Suppressor macrophage treated with lipopolysaccharide for 1 hour (primary cell): ENCODE results near the gene DAPK2.
"Not testable (repeated sequence)": the region's sequence is repeated elsewhere in the genome, so short reads cannot be mapped to it uniquely, and the experiment has no call there.

Source experiments
- DNase-seq, 3 donors: peaks; one replicate each; pipeline ENCODE4 v3.0.0-alpha.2; 2020 to 2022

The DAPK2 gene

DNA sequence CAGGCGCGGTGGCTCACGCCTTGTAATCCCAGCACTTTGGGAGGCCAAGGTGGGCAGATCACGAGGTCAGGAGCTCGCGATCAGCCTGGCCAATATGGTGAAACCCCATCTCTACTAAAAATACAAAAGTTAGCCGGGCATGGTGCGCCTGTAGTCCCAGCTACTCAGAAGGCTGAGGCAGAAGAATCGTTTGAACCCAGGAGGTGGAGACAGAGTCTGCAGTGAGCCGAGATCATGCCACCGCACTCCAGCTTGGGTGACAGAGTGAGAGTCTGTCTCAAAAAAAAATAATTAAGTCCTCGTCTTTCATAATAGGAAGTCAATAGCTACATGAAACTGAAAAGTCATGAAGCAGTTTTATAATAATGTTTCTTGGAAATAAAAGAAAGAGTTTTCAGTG, 7.4 kb upstream of the DAPK2 start:
- not testable (repeated sequence) for DNase-seq

DNA sequence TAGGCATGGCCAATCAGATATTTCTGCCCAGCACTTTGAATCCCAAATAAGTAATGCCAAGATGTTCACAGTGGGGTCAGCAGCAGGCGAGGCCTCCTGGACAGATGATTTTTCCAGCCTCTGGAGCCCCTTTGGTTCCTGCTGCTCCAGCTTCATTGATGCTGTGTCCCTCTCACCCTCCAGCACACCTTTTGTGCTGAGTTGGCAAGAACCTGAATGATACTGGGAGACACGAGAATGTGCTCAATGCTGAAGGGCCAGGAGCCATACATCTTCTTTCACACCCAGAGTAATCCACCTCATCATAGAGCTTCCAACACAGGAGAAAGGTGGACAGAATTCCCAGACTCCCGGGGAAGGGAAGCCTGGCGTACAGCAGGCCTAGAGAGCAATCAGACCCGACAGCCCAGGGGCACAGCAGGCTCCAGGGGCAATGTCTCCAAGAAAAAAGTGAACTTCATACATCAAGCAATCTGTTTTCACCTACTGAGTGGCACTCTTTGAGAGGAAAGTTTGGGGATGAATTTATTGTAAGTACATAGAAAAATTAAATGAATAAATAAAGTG, 6.7 kb upstream of the DAPK2 start:
- no peak for DNase-seq

DNA sequence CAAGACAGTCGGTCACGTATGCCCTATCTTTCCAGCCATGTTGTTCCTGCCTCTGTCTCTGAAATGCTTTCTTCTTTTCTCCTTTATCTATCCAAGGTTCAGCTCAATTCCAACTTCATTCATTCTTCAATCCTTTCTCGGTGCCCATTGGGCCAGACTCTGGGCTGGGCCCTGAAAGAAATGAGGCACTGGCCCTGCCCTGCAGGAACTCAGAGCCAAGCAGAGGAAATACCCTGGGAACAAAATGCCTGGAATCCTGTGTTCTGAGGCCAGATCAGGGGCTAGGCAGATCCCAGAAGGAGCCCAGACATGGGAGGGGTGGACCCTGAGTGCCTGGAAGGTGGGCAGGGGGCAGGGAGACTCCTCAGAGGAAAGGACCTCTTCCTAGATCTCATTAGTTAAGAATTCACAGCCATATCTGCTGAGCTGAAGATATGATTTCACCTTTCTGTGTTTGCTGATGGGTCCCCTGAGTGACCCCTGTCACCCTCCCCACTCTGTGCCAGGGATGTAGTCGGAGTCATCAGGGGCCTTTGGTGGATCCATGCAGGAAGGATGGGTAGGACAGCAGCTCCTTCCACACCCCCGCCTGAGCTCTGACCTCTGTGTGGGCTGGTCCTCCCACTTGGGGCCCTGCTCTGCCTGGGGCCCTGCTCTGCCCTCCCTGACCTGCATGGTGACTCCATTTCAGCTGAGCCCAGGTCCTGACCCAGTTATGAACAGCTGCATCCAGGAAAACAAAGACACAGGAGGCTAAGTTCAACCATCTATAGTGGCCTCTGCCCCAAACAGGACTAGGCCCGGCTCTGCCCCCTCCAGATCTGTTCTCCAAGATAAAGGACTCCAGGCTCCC, 5.3 kb upstream of the DAPK2 start:
- no peak for DNase-seq

DNA sequence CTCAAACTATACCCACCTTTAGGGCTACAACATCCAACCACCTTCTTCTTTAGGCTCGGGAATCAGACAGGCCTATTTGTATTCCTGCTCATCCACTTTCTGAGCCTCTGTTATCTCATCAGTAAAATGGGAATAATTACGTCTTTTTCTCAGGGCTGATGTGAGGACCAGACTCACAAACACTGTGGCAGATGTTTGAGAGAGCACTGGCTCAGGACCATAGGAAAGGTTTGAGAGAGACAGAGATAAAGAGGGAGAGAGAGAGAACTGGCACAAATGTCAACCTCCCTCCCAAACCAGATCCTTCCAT, 4.8 kb upstream of the DAPK2 start:
- DNase-seq, result no peak

DNA sequence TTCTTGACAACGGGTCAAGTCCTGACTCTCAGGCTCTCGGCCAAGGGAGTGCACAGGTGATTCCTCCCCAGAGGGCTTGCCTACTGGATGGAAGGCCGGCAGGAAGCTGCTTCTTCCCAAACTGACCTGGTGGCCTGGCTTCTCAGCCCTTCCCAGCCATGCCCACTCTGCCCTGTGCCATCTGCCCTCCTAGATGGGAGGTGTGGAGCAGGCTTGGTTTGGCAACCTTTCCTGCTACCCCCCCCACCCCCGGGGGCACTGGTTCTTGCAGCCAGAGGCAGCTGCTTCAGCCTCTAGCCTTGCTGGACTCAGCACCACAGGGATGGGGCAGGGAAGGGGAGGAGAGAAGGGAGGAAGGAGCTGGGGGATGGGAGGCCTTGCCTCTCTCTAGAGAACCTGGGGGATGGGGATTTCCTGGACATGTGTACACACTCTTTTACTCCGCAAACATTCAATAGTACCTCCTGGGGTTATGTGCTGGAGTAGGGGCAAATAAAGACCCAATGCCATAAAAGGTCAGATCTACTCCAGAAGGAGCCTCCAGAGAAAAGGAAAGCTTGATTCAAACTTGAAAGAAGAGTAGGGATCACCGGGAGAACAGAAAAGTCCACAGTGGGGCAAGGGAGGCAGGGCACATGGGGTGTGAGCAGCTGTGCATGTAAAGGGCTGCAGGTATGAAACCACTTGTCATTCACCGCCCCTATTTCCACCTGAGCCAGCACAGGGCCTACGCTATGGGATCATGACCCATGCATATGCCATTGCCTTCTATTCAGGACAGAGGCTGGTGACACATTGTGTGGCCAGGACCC, 4.2 kb upstream of the DAPK2 start:
- no peak for DNase-seq

DNA sequence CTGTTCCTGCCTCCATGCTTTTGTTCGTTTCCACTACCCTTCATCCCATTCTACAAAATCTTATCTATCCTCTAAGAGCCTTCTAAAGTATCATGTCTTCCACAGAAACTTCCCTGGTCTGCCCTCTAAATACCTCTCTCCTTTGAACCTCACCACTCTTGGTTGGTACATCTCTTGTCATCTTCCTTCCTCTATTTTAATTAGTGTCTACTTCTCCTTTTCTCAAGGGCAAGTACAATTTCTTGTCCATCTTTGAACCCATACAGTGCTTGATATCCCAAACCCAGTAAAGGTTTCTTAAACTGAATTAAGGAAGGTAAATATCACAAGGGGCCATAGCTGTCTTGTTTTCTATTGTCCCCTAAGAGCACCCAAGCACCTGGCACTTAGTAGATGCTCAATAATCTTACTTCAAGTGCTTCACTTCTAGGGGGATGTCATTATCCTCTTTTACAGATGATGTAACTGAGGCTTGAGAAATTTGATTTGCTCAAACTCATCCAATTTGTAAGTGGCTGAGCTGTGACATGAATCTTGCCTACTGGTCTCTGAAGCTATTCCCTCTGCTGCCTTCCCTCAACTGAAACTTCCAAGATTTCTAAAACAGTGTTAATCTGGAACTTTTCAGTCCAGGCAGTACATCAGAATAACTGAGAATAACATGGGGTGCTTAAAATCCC, 2.6 kb upstream of the DAPK2 start:
- peak; percentile 39 to 70 (median 63) for DNase-seq

DNA sequence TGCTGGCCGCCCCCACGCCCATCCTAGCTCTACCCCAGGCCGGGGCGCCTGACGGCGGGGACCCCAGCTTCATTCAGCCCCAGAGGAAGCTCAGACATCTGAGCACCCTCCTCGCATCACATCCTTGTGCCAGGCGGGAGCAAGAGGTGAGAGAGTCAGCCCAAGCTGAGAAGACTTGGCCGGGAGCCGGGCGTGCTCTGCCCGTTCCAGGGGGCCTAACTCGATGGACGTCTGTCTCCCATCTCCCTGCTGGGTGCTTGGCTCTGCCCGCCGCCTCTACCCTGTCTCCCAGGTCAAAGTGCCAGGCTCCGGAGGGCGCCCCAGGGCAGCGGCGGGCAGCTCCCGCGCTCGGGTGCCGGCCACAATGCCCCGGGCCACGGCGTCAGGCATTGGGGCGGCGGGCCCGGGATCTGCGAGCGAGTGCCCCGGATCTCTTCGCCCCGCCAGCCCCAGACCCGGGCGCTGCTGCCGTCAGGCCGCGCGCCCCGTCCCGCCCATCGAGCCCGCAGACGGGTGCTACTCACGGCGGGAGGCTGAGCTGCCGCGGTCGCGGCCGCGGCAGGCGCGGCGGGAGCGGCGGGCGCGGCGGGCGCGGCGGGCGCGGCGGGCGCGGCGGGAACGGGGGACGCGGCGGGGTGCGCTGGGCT, 388 bp downstream of the DAPK2 start:
- no peak for DNase-seq

DNA sequence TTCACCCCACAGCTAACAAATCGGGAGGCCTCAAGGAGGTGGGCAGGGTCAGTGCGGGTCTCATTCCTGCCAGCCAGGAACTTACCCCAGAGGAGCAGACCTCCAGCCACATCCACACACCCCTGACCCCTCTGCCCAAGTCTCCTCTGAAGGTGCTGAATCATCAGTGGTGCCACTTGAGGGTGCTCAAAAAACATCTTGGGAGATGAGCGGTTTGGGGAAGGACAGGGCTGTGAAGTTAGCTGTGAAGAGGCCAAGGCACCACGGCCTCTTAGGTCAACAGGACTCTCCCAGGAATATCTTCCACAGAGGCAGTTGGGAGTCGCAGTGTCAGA, 1.2 kb downstream of the DAPK2 start:
- DNase-seq, result no peak

DNA sequence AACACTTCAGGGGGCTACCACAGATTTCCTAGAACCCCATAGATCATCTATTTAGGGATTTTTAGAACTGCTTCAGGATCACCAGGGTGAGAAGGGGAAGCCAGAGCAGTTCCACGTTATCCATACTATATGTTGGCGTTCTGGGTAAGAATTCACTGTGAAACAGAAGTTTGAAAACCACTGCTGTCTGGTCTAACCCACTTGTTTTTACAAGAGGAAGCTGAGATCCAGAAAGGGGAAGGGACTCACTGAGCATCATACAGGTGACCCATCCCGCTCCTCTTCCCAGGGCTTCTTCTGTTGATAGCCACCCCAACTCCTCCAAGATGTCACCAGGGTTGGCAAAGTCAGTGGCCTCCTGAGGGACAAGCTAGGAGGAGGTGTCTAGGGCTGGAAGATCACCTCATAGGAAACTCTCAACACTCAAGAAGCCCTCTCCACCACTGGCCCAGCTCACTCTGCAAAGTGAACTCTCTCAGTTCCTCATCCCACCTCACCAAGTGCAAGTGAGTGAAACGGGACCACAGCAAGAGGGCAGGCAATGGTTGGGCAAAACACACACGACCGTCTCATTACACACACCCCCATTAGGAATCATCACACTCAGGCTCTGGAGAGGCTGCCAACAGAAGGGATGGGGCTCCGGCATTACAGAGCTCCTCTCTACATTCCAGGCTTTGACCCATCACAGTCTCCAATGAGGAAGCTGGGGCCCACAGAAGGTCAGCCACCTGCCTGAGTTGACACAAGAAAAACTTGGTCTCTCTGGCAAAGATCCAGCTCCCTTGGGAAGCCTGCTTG, 1.8 kb downstream of the DAPK2 start:
- DNase-seq, result peak; percentile 28 to 41 (median 34)

DNA sequence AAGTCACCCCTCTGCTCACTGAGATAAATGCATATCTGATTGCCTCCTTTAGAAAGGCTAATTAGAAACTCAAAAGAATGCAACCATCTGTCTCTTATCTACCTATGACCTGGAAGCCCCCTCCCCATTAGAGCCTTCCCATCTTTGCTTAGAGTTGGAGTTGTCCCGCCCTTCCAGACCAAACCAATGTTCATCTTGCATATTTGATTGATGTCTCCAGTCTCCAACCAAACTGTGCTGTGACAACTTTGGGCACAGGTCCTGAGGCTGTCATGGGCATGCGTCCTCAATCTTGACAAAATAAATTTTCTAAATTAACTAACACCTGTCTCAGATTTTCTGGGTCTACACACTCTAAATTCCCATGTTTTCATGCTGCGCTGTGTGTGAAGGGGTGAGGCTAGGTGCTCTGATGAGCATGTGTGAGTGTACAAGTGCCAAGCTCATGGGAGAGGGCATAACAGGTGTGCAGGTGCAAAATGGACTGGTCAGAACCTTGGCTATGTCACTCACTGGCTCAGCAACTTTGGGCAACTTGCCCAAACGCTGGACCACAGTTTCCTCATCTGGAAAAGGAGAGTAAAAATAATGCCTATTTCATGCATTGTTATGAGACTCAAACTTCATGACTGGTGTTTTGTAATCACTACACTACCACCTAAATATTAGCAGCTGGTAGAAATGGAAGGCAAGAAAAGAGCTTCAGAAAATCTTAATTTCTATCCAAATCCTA, 7.2 kb downstream of the DAPK2 start:
- DNase-seq, result no peak

DNA sequence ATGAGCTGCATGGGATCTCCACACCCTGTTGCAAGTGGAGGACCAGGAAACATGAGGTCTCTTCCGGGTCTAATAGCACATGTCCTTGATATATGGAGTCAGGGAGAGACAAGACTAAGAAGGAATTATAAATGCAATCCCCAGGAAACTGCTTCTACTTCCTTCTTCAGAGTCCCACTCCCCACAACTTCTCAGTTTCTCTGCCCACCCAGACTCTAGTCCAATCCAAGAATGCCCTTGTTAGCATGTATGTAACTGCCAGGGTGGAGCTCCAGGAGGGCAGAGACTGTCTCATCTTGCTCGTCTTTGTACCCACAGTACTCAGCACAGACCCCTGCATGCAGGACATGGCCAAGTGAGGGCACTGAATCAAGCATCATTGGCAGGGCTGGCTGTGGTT, 8.3 kb downstream of the DAPK2 start:
- peak in 1 of 3 donors; percentile 22 for DNase-seq

DNA sequence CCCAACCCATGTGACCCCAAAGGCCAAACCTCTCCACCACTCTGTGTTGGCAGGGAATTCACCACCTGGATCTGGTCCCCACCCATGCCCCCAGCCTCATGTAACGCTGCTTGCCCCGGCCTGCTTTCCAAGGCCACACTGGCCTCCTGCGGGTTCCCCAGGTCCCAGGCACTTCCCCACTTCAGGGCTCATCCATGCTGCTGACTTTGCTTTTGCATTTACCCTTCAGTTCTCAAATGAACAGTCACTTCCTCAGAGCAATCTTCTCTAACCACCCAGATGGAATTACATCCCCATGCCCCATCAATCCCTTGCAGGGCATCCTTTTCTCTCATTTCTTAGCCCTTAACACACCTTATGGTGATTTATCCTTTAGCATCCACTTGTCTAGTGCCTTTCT, 9.2 kb downstream of the DAPK2 start:
- peak in 2 of 3 donors; percentile 38 to 46 for DNase-seq

DNA sequence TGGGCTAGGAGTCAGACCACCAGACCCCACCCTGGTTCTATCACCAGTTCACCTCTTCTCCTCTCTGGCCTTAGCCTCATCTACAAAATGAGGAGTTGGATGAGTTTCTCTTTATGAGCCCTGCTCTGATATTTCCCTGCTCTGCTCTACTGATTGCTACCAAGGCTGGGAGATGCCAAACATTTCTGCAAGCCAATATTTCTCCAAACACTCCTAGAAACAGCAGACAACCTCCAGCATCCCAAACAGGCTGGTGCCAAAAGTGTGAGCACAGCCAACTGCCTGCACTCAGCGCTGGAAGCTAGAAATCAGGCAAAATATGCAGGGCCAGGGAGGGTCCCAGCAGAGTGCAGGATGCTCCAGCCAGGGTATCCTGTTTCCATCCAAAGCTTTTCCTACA, 10.8 kb downstream of the DAPK2 start:
- DNase-seq, result no peak

DNA sequence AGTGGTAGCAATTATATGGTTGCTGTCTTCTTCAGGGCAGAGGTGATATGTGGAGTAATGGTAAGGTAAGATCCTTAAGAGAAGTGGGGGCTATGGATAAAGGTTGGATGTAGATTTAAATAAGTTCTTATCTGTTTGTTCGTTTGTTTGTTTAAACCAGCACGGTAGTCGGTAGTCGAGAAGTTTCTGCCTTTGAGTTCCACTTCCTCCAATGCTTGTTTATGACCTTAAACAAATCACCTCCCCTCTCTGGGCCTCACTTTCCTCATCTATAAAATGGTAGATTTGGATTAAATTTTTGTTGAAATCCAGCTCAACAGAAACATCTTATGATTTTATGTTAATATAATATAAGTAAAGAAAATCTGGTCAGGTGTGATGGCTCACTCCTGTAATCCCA, 11.8 kb downstream of the DAPK2 start:
- no peak for DNase-seq

DNA sequence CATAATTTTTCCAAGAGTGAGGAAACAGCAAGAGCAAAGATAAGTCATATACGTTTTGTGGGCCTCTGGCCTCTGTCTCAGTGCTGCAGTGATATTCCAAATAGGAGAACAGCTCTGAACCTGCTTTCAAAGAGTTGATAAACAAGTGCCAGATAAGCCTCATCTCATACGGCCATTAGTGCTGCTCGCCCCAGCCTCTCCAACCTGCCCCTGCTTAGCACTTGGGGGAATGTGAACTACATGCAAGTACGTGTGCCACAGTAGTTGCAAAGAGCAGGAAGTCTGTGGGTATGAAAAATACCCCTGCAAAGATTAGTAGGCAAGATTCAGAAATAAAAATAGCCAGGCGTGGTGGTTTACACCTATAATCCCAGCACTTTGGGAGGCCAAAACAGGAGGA, 14.0 kb downstream of the DAPK2 start:
- no peak for DNase-seq

DNA sequence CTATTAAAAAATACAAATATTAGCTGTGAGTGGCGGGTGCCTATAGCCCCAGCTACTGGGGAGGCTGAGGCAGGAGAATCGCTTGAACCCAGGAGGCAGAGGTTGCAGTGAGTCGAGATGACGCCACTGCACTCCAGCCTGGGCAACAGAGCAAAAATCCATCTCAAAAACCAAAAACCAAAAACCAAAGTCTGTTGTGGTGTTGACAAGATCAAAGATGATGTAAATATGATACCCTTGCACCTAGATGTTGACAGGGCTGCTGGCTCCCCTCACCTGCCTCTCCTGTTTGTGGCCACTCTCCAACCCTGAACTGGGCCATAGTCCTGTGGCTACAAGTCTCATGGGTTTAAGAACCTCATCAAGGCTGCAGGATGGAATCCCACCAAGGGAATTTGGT, 16.2 kb downstream of the DAPK2 start:
- DNase-seq, result no peak

DNA sequence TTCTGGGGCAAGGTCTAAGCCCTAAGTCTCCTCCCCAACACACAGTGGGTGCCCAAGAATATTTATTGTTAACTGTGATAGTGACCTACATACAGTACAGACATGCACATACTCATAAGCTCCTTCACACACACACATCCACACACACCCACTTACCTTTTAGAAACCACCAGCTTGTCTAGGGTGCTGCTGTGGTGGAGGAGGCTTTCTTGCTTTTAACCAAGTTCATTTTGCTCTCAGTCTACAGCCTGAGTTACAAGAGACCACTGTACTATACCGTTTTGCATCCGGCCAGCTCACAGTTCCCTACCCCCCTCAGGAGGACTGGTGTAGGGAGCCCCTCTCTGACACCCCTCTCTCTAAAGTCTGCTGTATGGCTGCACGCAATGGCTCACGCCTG, 16.7 kb downstream of the DAPK2 start:
- DNase-seq, result no peak

DNA sequence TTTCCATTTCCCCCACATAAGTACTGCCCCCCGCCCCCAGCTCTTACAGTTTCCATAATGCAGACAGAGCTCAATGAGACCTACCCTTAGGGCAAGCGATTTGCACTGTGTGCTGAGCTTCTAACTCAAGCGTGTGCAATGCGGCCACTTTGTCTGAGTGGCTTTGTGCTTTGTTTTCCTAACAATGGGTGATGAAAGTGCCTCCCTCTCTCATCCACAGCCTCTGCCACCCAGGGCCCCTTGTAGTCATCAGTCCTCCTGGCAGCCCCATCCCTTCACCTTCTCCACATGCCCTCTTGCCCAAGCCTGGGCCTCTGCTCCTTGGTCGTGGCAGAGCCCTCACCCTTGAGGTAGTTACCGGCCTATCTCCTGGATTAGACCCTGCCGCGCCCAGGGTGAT, 17.2 kb downstream of the DAPK2 start:
- no peak for DNase-seq

DNA sequence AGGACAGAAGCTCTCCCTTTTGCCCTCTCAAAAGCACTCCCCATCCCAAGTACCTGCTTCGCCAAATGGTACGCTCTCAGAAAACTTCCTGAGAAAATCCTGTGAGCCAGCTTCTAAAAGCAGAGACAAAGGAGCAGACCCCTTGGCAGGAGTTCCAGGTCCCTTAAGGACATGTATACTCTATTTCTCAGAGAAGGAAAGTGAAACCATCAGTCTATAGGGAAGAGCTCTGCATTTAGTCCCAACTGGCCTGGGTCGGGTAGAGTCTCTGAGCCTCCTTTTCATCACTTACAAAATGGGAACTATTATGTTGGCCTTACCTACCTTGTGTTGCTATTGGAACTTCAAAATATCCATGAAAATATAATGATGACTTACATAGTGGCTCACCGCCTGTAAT, 19.7 kb downstream of the DAPK2 start:
- DNase-seq, result peak; percentile 21 to 42 (median 33)

DNA sequence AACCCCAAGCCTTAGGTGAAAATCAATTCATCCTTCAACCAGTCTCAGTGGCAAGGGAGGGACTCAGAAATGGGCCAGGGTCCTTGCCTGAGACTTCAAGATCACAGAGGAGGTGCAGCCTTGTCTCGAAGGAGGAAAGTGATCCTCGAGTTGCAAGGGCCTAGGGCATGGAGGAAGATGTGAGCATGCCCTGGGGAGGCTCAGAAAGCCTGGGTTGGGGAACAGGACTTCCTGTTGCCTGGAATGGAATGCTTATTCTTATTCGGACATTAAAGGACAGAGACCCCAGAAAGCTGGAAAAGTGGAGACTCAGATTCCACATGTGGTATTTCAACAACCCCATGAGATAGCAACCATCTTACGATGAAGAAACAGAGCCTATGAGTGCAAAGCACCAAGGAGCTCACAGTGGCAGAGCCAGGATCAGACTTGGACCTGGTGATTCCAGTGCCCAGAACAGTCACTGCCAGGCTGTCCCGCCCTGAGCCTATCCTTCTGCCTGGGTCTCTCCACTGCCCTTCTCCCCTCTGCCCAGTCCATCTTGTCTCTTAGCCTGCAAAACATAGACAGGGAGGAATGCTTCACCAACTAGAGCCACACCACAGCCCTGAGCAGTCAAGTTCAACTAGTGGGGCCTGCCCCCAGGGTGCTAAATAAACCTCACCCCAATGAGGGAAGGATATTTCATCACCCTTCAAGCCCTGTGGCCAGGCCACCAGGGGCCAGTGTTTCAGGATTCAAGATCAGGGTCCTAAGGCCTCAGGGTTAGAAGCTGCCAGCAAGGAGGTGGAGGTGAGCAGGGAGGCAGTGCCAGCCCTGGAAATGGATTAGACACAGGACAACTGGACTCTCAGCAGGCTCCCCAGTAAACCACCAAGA, 21.9 kb downstream of the DAPK2 start:
- DNase-seq, result no peak
